Skin of body (tissue), 1 donor: ENCODE data around the gene ZBTB32. TPM values are rescaled to one million over a fixed set of nuclear protein-coding genes. Genes with fewer than 3 reads are reported as not detected.

Source experiments
- total RNA-seq: library from RNA; depleted of rRNA; stranded (reverse); fragments of >200 nt; gene quantifications from one replicate; pipeline ENCODE4 v1.2.3, GENCODE V29; 2014

Gene ZBTB32
- total RNA-seq, 1 donor from 2014 or later, result not detected

Other genes starting within 250 kb of the ZBTB32 start
- gene KRTDAP, start 214.1 kb upstream of the ZBTB32 start, total RNA-seq, result 579 TPM
- 456 TPM for gene DMKN, start 190.9 kb upstream of the ZBTB32 start, total RNA-seq
- gene SBSN, start 176.2 kb upstream of the ZBTB32 start, total RNA-seq, result 197 TPM
- 0.20 TPM for gene GAPDHS, start 171.1 kb upstream of the ZBTB32 start, total RNA-seq
- gene TMEM147, start 158.9 kb upstream of the ZBTB32 start, total RNA-seq, result 41.2 TPM
- gene ATP4A, start 140.9 kb upstream of the ZBTB32 start, total RNA-seq, result not detected
- gene PMIS2, start 118.4 kb upstream of the ZBTB32 start, total RNA-seq, result not detected
- 6.9 TPM for gene HAUS5, start 91.8 kb upstream of the ZBTB32 start, total RNA-seq
- 21.8 TPM for gene RBM42, start 75.5 kb upstream of the ZBTB32 start, total RNA-seq
- 0.79 TPM for gene ETV2, start 62.8 kb upstream of the ZBTB32 start, total RNA-seq
- gene COX6B1, start 56.2 kb upstream of the ZBTB32 start, total RNA-seq, result 238 TPM
- gene UPK1A, start 38.0 kb upstream of the ZBTB32 start, total RNA-seq, result 0.49 TPM
- 11.8 TPM for gene KMT2B, start 13.4 kb downstream of the ZBTB32 start, total RNA-seq
- 1.2 TPM for gene IGFLR1, start 37.9 kb downstream of the ZBTB32 start, total RNA-seq
- gene U2AF1L4, start 40.9 kb downstream of the ZBTB32 start, total RNA-seq, result 5.9 TPM
- 10.1 TPM for gene PSENEN, start 41.1 kb downstream of the ZBTB32 start, total RNA-seq
- 4.2 TPM for gene LIN37, start 44.0 kb downstream of the ZBTB32 start, total RNA-seq
- 18.4 TPM for gene HSPB6, start 52.5 kb downstream of the ZBTB32 start, total RNA-seq
- gene PROSER3, start 53.6 kb downstream of the ZBTB32 start, total RNA-seq, result 4.5 TPM
- gene ARHGAP33, start 71.0 kb downstream of the ZBTB32 start, total RNA-seq, result 5.1 TPM
- not detected for gene PRODH2, start 108.3 kb downstream of the ZBTB32 start, total RNA-seq
- gene NPHS1, start 147.9 kb downstream of the ZBTB32 start, total RNA-seq, result not detected
- gene KIRREL2, start 152.4 kb downstream of the ZBTB32 start, total RNA-seq, result 0.10 TPM
- gene APLP1, start 164.0 kb downstream of the ZBTB32 start, total RNA-seq, result 3.0 TPM
- gene NFKBID, start 196.0 kb downstream of the ZBTB32 start, total RNA-seq, result 12.0 TPM
- gene HCST, start 198.0 kb downstream of the ZBTB32 start, total RNA-seq, result 2.7 TPM
- 14.1 TPM for gene TYROBP, start 203.7 kb downstream of the ZBTB32 start, total RNA-seq
- gene LRFN3, start 231.8 kb downstream of the ZBTB32 start, total RNA-seq, result 2.8 TPM